Liver (tissue), 9 donors: ENCODE data around the gene STAB1. TPM values are rescaled to one million over a fixed set of nuclear protein-coding genes. Genes with fewer than 3 reads are reported as not detected.

ENCODE experiments used
- DNase-seq: peaks from one replicate; pipeline ENCODE4 v3.0.0-alpha.2; 2017; ENCODE audit warnings: low spot score
- H3K27ac ChIP-seq, 2 donors: one replicate each; pipeline ENCODE4 v1.7.0; 2013; ENCODE audit warnings: inconsistent platforms in 2 of 2, low read length in 2 of 2, control low read depth in 1 of 2, low read depth in 1 of 2, mild to moderate bottlenecking in 1 of 2
- H3K27me3 ChIP-seq, 4 donors: one replicate each; pipeline versions ENCODE4 v1.6.1 to v1.7.0; 2013; ENCODE audit warnings: low read length in 3 of 4, inconsistent platforms in 1 of 4, mild to moderate bottlenecking in 1 of 4, moderate library complexity in 1 of 4; ENCODE audit not compliant: control insufficient read depth in 4 of 4, insufficient read depth in 4 of 4
- H3K36me3 ChIP-seq, 4 donors: one replicate each; pipeline versions ENCODE4 v1.6.1 to v1.7.0; 2013; ENCODE audit warnings: low read length in 3 of 4, mild to moderate bottlenecking in 3 of 4, low read depth in 1 of 4, moderate library complexity in 1 of 4; ENCODE audit not compliant: control insufficient read depth in 4 of 4, insufficient read depth in 3 of 4
- H3K4me1 ChIP-seq, 4 donors: one replicate each; pipeline versions ENCODE4 v1.6.1 to v1.7.0; 2013; ENCODE audit warnings: low read length in 3 of 4, mild to moderate bottlenecking in 3 of 4, moderate library complexity in 1 of 4; ENCODE audit not compliant: control insufficient read depth in 4 of 4, insufficient read depth in 4 of 4
- H3K4me3 ChIP-seq, 3 donors: one replicate each; pipeline versions ENCODE4 v1.6.1 to v1.7.0; 2013; ENCODE audit warnings: low read length in 3 of 3, control low read depth in 1 of 3, low read depth in 1 of 3, mild to moderate bottlenecking in 1 of 3
- H3K9ac ChIP-seq, 2 donors: one replicate each; pipeline ENCODE4 v1.7.0; 2013; ENCODE audit warnings: low read length in 2 of 2, mild to moderate bottlenecking in 2 of 2, moderate library complexity in 2 of 2, control low read depth in 1 of 2, low read depth in 1 of 2
- H3K9me3 ChIP-seq, 4 donors: one replicate each; pipeline versions ENCODE4 v1.6.1 to v1.7.0; 2013; ENCODE audit warnings: low read length in 3 of 4; ENCODE audit not compliant: control insufficient read depth in 4 of 4
- FOXA2 ChIP-seq: IDR thresholded peaks from 2 replicates; pipeline ENCODE4 v1.6.1; 2016; ENCODE audit warnings: antibody characterized with exemption
- HNF4A ChIP-seq, 2 donors: conservative IDR thresholded peaks; 2 replicates each; pipeline ENCODE4 v1.6.1; 2016; ENCODE audit warnings: antibody characterized with exemption in 2 of 2, mild to moderate bottlenecking in 2 of 2
- HNF4G ChIP-seq: IDR thresholded peaks from 2 replicates; pipeline ENCODE4 v1.6.1; 2016; ENCODE audit warnings: antibody characterized with exemption
- JUND ChIP-seq, 2 donors: IDR thresholded peaks; 2 replicates each; pipeline ENCODE4 v1.6.1; 2016; ENCODE audit warnings: antibody characterized with exemption in 2 of 2
- NR2F2 ChIP-seq: IDR thresholded peaks from 2 replicates; pipeline ENCODE4 v1.6.1; 2016; ENCODE audit warnings: antibody characterized with exemption
- RAD21 ChIP-seq, 2 donors: IDR thresholded peaks; 2 replicates each; pipeline ENCODE4 v1.6.1; 2016; ENCODE audit warnings: antibody characterized with exemption in 2 of 2, mild to moderate bottlenecking in 2 of 2
- SP1 ChIP-seq: IDR thresholded peaks from 2 replicates; pipeline ENCODE4 v1.6.1; 2018; ENCODE audit warnings: antibody characterized with exemption, mild to moderate bottlenecking
- TAF1 ChIP-seq: conservative IDR thresholded peaks from 2 replicates; pipeline ENCODE4 v1.6.1; 2016; ENCODE audit warnings: antibody characterized with exemption, mild to moderate bottlenecking
- YY1 ChIP-seq: IDR thresholded peaks from 2 replicates; pipeline ENCODE4 v1.6.1; 2016; ENCODE audit warnings: antibody characterized with exemption, mild to moderate bottlenecking
- WGBS: extraction: QIAGEN DNeasy Blood & Tissue Kit; methylation state at CpG from one replicate; pipeline ENCODE4 v1.1.7; 2013; 5-methylcytosine and 5-hydroxymethylcytosine counted together
- polyA plus RNA-seq, 2 donors: library from polyadenylated mRNA; stranded (reverse) in 1 of 2; unstranded in 1 of 2; fragments of 200-250 nt in 1 of 2; fragments of >200 nt in 1 of 2; fragmentation: Nextera tagmentation in 1 of 2; extraction: Ambion mirVana in 1 of 2; gene quantifications; one replicate each; pipeline versions ENCODE4 v1.2.1 to v1.2.3, GENCODE V29; 2013 to 2015
- total RNA-seq, 2 donors: library from RNA; depleted of rRNA; stranded (reverse); fragments of >200 nt; gene quantifications; one replicate each; pipeline ENCODE4 v1.2.3, GENCODE V29; 2014
- TF ChIP-seq, protein P1 (sequence below): IDR thresholded peaks from 2 replicates; pipeline ENCODE4 v1.6.1; 2016; ENCODE audit warnings: antibody characterized with exemption
- TF ChIP-seq, protein P2 (sequence below): IDR thresholded peaks from 2 replicates; pipeline ENCODE4 v1.6.1; 2016; ENCODE audit warnings: antibody characterized with exemption, mild to moderate bottlenecking
- TF ChIP-seq, protein P3 (sequence below): IDR thresholded peaks from 2 replicates; pipeline ENCODE4 v1.6.1; 2016; ENCODE audit warnings: antibody characterized with exemption
- donor health status: healthy.
- donor health status: healthy.
- donor health status: healthy.
- donor health status: healthy.
- donor health status: healthy.

STAB1 gene
- total and polyA plus RNA-seq, 4 donors: 42.0 to 198 (median 71.5) TPM

DNA sequence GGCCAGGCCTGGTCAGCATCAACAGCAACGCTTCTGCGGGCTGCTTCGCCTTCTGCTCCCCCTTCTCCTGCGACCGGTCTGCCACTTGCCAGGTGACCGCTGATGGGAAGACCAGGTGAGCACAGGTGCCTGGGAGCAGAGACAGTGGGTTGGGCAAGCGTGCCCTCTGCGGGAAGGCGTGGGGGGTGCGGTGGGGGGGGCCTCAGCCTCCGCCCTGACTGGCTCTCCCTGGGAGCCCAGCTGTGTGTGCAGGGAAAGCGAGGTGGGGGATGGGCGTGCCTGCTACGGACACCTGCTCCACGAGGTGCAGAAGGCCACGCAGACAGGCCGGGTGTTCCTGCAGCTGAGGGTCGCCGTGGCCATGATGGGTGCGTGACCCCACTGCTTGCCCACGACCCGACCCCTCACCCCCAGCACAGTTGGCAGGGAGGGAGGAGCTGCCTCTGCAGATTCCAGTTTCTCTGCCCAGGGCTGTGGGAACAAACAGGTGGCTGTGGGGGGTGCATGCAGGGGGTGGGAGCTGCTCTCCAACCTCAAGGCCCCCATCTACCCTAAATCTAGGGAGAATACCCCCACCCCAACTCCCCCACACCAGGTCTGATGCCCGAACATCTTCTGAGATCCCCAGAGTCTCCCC is 8.8 kb downstream of the STAB1 start:
- Histone ChIP-seq H3K27ac (no peak overlapping the region), H3K9me3 (no peaks in the 10 kb centered on the region), H3K4me1 (peaks cover 0 to 4% (median 0%) of the 10 kb centered on the region in 4 donors), H3K27me3 (no peaks in the 10 kb centered on the region), H3K9ac (no peak overlapping the region), H3K36me3 (no peaks in the 10 kb centered on the region), H3K4me3 (no peak overlapping the region)
- TF ChIP-seq, protein P1, sequence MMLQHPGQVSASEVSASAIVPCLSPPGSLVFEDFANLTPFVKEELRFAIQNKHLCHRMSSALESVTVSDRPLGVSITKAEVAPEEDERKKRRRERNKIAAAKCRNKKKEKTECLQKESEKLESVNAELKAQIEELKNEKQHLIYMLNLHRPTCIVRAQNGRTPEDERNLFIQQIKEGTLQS: no peak
- TF ChIP-seq SP1 (no peak), TAF1 (no peak), HNF4G (no peak), JUND (IDR thresholded peaks at IDR 0.05) (no peak), RAD21 (IDR thresholded peaks at IDR 0.05) (no peak)
- TF ChIP-seq, protein P2, sequence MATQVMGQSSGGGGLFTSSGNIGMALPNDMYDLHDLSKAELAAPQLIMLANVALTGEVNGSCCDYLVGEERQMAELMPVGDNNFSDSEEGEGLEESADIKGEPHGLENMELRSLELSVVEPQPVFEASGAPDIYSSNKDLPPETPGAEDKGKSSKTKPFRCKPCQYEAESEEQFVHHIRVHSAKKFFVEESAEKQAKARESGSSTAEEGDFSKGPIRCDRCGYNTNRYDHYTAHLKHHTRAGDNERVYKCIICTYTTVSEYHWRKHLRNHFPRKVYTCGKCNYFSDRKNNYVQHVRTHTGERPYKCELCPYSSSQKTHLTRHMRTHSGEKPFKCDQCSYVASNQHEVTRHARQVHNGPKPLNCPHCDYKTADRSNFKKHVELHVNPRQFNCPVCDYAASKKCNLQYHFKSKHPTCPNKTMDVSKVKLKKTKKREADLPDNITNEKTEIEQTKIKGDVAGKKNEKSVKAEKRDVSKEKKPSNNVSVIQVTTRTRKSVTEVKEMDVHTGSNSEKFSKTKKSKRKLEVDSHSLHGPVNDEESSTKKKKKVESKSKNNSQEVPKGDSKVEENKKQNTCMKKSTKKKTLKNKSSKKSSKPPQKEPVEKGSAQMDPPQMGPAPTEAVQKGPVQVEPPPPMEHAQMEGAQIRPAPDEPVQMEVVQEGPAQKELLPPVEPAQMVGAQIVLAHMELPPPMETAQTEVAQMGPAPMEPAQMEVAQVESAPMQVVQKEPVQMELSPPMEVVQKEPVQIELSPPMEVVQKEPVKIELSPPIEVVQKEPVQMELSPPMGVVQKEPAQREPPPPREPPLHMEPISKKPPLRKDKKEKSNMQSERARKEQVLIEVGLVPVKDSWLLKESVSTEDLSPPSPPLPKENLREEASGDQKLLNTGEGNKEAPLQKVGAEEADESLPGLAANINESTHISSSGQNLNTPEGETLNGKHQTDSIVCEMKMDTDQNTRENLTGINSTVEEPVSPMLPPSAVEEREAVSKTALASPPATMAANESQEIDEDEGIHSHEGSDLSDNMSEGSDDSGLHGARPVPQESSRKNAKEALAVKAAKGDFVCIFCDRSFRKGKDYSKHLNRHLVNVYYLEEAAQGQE: no peak
- TF ChIP-seq, protein P3, sequence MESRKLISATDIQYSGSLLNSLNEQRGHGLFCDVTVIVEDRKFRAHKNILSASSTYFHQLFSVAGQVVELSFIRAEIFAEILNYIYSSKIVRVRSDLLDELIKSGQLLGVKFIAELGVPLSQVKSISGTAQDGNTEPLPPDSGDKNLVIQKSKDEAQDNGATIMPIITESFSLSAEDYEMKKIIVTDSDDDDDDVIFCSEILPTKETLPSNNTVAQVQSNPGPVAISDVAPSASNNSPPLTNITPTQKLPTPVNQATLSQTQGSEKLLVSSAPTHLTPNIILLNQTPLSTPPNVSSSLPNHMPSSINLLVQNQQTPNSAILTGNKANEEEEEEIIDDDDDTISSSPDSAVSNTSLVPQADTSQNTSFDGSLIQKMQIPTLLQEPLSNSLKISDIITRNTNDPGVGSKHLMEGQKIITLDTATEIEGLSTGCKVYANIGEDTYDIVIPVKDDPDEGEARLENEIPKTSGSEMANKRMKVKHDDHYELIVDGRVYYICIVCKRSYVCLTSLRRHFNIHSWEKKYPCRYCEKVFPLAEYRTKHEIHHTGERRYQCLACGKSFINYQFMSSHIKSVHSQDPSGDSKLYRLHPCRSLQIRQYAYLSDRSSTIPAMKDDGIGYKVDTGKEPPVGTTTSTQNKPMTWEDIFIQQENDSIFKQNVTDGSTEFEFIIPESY: no peak
- DNase-seq: no peak
- WGBS: 65% methylated on average over 23 of the region's 23 CpGs

DNA sequence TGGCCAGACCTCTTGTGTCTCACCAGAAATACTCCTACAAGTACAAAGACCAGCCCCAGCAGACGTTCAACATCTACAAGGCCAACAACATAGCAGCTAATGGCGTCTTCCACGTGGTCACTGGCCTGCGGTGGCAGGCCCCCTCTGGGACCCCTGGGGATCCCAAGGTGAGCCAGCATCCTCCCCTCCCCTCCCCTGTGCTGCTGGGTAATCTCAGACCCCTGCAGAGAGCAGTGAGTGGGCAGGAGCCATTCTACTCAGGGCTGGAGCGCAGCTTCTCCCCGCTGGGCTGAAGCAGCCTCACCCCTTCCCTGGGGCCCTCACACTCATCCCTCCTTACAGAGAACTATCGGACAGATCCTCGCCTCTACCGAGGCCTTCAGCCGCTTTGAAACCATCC is 9.8 kb downstream of the STAB1 start:
- 87% methylated on average over 10 of the region's 10 CpGs for WGBS
- H3K27ac ChIP-seq: no peak overlapping the region
- H3K9ac ChIP-seq: no peak overlapping the region
- H3K4me3 ChIP-seq: no peak overlapping the region
- no peaks in the 10 kb centered on the region for H3K36me3 ChIP-seq
- H3K9me3 ChIP-seq: no peaks in the 10 kb centered on the region
- no peak for TF ChIP-seq RAD21 (IDR thresholded peaks at IDR 0.05)
- TF ChIP-seq YY1: no peak
- TF ChIP-seq NR2F2: no peak
- no peak for TF ChIP-seq SP1
- no peak for TF ChIP-seq FOXA2
- TF ChIP-seq HNF4G: no peak
- no peak for TF ChIP-seq HNF4A (conservative IDR thresholded peaks at IDR 0.05)
- TF ChIP-seq, protein P1: no peak
- no peak for DNase-seq
- H3K4me1 ChIP-seq: no peaks in the 10 kb centered on the region
- no peaks in the 10 kb centered on the region for H3K27me3 ChIP-seq
